GM18907 (cell line): Measurements from ENCODE around the gene LRRC4C.
"Not testable (repeated sequence)": the region's sequence is repeated elsewhere in the genome, so short reads cannot be mapped to it uniquely, and the experiment has no call there.

Experiments
- ATAC-seq: cut with Tn5 transposase; IDR thresholded peaks from one replicate; pipeline ENCODE4 v1.9.1; 2021; ENCODE audit warnings: mild to moderate bottlenecking, moderate library complexity; ENCODE audit not compliant: unreplicated experiment

Gene LRRC4C

DNA sequence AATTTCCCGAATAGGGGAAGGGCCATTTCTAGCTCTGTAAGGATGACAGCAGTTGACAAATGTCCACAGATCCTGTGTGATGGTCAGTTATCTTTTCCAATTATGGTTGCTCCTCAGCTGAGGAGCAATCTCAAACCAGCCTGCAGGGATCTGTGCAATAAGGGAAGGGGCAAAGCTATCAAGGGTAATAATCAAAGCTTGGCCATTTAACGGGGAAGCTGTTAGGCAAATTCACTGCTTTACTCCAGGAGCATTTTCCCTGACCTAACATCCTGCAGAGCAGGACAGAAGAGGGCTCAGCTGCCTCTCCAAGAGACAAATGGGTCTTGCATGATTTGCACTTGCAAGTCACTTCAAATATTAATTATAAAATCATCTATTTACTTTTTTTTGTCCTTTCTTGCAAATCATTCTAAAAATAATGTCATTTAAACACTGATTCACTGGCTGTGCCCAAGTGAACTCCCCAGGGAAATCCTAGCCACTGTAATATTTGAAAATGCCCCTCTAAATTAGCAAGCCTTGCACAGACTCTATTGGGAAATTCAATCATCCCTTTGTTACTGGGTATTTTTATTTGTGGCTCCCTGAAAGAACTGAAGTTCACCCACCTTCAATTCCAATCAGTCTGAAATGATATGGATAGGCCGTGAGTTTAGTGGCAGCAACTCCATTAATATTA, 1256.7 kb downstream of the LRRC4C start:
- no peak for ATAC-seq

DNA sequence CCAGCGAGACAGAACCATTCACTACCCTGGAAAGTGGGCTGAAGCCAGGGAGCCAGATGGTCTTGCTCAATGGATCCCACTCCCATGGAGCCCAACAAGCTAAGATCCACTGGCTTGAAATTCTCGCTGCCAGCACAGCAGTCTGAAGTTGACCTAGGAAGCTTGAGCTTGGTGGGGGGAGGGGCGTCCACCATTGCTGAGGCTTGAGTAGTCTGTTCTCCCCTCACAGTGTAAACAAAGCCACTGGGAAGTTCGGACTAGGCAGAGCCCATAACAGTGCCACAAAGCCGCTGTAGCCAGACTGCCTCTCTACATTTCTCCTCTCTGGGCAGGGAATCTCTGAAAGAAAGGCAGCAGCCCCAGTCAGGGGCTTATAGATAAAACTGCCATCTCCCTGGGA, 1266.9 kb downstream of the LRRC4C start:
- ATAC-seq, result not testable (repeated sequence)

DNA sequence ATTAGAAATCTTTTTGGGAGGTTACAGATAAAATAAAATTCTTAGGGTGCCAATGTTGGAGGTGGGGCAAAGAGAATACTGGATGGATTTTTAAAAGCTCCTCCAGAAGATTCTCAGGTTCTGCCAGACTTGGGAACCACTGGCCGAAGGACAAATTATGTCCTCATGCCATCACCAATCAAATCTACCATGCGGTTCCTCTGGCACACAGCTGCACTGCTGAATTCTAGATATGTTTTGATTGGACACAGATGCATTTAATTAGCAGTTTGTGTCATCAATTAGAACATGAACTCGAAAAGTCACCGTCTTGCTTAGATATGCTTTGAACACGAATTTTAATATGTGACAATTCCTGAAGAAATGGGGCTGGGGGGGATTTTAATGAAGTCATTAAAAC, 1269.2 kb downstream of the LRRC4C start:
- ATAC-seq, result no peak

DNA sequence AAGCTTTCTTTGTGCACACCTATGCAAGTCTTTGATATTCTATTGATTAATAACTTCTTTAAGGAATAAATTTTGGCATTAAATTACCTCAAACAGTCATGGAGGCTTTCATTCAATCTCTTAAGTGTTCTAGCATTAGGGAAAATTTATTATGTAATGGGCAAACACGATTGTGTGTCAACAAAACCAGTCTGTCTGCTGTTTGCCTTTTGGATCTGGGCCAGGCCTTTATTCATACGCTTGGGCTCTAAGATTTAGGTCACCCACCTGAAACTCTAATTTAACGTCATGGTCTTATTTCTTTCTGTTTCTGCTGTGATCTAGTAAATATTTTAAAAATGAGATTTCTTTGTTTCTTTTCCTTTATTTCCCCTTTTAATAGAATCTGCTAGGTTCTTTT, 1270.6 kb downstream of the LRRC4C start:
- ATAC-seq, result no peak

DNA sequence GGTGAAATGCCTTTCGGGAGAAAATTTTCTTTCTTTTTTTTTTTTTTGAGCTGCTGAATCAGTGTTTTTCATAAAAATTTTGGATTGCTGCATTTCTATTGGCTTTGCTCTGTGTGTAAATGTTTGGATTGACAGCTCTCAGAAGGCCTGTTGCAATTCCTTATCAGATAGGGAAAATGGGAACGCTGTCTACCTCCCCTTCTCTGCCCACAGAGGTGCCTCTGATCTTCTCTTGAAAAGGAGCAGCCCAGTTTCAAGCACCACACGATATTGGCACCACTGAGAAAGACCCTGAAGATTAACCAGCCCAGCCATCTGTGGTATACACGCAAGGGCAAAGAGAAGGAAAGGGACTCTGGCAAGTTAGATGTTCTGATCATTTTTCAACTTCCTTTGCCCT, 1272.2 kb downstream of the LRRC4C start:
- no peak for ATAC-seq

DNA sequence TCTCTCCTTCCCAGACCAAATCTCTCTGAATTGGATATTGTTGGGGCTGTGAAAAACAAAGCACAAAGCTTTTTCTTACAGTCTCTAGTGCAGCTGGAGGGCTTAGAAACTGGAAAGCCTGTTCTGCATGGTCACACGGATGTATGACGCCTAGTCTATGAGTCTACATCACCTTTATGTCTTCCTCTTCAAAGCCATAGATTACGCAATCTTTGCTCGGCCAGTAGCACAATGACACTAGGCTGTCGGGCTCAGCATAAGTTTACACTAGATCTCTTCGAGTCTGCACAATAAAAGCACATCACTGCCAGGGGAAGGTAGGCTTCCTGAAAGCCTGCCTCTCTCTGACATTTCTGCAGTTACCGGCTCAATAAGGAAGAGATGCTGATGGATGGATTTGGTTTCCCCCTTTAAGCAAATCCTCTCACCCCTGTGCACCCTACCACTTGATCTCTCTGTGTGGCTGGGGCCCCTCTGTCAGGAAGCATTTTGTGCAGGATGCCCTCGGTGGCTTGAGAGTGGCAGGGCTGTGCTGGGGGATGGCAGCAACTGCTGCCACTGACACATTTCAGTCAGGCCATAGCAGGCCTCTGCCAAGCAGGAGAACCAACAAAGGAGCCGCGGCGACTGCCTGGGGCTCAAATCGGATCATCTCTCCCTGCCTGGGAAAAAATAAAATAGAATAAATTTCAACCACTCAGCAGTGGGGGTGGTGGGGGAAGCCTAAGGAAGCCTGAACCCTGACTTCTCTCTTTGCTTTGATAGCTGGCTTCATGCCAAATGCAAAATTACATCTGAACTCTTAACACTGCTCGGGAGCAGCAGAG, 1272.8 kb downstream of the LRRC4C start:
- no peak for ATAC-seq

DNA sequence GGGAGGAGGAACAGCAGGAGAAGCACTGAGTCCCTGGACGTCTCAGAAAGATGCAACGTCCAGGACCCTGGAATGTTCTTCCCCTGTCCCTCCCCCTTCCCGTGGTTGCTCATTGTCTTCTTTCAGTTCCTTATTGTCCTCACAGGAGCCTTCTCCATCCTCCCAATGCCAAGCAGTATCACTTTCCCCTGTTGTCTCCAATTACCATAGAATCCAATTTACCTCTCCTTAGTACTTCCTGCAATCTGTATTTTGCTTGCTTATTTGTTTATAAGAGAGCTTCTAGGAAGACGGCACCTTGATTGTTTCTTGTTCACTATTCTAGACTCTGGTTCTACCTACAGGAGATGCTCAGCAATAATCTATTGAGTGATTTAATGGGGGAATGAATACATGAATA, 1273.7 kb downstream of the LRRC4C start:
- no peak for ATAC-seq

DNA sequence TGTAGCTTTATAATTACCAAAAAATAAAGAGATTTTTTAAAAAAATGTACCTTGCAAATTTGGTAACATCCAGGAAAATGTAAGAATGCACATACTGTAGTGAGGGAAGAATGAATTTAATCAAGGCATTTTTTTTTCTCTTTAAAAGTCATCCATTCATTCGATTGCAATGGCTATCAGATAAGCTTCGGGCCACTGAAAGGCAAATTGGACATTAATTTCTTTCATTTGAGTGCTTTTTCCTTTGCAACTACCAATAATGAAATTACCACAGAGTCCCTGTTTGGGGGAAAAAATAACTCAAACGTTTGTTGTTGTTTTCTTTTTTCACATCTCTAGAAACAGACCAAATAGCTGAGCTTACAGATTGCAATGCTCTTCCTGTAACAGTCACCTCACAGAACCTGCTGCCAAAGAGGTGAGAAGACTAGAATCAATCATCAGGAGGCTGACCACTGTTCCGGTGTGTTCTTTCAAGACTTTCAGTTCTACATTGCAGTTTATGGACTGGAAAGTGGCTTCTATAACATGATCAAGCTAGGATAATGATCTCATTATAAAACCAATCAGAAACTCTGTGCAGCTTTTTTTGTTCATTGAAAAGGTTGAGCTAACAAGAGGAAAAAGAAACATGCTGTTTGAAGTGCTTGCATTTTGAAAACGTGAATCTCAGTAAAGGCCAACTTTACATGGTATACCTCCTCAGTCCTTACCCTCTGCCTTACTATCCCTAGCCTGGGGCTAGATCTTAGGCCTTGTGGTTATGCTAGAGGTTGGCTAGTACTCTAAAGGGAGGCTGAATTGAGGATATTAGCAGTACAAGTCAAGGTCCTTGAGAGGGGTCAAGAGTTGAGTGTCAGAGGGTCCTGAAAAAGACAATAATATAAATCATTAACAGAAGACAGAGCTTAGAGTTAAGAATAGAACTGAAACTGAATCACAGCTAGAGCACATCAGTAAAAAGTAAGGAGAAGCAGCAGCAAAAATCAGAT, 1276.1 kb downstream of the LRRC4C start:
- peak; percentile 86 for ATAC-seq

DNA sequence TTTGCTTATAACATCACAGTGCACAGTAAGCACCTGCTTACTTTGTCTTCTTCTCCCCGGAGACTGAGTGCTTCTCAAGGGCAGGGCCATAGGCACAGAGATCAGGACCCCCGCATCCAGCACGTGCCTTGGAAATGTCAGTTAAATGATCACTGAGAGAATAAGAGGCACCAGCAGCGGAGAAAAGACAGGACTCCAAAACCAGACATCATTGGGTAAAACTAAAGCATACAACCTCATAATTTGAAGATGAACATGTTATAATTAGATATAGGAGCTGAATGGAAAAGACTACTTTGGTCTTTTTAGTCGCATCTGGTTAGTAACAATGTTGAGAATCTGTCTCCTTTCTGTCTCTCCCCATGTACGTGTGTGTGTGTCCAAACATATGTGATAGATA, 1279.9 kb downstream of the LRRC4C start:
- ATAC-seq, result no peak

DNA sequence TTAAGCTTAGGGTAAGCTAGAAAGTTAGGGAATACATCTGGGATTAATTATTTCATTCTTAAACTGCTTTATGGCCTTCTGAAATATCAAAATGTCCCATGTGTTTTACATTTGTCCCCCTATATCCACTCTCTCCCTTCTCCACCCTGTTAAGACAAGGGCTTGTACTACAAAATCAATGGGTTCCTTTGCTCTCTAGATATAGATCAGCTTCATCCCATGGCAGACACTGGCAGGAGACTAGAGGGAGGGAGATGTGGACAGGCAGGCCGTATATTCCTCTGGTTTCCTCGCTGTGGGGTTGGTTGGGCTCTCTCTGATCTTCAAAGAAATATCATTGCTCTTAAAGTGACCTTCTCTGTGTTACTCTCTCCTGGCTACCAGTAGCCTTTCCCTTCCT, 1281.0 kb downstream of the LRRC4C start:
- ATAC-seq, result no peak

DNA sequence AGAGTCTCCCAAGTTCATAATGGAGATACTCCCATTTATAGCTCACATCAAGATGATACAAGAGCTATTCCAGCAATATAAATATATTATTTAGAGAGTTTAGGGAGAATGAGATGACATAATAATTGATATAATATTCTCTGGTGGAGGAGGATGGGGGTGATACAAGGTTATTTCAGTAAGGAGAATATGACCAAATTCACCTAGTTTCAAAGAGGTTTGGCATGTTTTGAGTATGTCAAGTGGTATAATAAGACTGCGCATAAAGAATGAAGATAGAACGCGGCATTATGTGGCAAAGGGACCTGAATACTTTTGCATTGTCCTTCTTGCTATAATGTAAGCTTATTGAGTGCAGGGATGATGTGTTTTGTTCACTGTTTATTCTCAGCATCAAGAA, 1283.5 kb downstream of the LRRC4C start:
- no peak for ATAC-seq

DNA sequence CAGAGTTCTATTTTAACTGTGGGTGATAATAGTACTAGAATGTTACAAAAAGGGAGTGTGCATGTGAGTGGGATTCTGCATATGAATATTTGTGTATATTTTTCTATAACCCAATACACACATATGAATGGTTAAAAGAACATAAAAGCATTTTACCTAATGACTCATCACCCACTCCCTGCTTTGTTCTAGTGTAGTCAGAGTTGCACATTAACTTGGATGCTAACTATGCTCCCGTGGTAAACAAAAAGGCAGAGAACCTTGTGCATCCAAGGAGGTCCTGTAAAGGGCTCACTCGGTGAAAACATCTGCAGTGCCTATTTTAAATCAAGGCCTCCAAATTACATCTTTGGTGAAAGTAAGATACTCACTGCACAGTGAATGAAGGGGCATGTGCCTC, 1289.4 kb downstream of the LRRC4C start:
- ATAC-seq, result peak; percentile 45

DNA sequence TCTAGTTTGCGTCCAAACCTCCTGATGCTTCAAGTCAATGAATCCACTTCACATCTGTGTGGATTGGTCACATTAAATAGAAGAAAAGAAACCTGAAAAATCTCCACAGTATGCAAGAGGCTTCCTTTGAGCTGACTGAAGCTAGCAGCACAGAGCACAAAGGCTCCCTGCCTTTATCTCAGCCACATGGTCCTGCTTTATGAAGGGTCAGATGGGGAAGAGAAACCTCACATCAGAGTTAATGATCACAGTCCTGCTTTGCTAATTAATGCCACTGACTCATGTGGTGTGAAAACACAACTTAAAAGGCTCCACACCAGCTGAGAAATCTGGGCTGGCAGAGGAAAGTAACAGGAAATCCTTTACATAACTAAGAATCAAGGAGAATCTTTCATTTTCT, 1291.0 kb downstream of the LRRC4C start:
- peak; percentile 90 for ATAC-seq

DNA sequence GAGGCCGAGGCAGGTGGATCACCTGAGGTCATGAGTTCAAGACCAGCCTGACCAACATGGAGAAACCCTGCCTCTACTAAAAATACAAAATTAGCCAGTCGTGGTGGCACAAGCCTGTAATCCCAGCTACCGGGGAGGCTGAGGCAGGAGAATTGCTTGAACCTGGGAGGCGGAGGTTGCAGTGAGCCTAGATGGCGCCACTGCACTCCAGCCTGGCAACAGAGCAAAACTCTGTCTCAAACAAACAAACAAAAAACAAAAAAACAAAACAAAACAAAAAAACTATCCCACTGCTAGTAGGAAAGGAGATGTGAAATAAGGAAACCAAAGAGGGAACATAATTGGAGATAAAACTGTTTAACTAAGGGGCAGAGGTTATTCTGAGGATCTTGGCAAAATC, 1291.6 kb downstream of the LRRC4C start:
- not testable (repeated sequence) for ATAC-seq

DNA sequence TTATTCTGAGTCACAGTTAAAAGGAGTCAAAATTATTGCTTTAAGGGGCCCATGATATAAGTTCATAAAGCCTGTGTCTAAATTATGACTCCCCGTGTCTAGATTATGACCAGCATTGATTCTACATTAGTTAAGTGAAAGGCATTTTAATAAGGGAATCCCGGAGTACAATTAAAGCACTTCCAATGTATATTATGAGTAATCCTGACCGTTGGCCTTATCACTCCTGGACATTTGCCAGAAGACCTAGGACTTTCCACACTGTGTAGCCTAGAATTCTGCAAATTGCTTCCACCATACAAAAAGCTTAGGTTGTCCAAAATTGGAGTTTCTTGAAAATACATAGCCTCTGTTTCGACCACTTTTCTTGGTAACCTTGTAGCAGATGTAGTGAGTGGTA, 1292.6 kb downstream of the LRRC4C start:
- ATAC-seq, result no peak

DNA sequence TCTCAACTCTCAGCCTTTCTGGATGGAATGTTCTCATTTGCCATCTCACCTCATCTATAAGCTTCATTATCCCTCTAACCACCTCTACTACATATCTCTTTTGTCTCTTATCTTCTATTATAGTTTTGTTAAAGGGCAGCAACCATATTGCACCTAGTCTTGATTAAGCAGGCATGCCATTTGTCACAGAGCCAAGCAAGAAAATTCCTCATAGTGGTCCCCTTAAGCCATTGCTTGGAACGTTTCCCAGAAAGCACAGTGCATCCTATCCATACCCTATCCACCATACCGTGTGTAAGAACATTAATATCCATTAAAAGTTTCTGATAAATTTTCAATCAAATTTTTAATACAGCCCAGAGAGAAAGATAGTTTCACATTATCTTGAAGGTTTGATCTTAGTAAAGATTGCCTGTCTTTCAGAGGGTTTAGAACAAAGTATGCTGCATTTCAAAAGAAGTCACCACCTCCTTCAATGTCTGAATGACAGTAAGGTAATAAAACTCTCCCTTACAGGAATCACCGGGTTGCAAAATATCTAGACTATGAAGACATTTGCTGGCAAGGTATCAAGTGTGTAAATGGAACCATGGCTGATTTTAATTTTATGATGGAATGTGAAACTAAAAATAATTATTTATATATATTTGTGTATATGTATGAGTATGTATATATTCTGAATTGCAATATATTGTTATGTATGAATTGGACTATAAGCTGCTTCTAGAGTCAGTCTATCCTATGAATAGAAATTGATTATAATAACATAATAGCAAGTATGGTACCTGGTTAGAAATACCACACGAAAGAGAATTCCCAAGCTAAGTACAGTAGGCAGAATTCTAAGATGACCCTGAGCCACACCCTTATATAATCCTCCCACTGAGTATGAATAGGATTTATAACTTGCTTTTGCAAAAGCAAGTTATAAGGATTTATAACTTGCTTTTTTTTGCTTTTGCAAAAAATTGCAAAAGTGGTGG, 1296.3 kb downstream of the LRRC4C start:
- ATAC-seq, result no peak

DNA sequence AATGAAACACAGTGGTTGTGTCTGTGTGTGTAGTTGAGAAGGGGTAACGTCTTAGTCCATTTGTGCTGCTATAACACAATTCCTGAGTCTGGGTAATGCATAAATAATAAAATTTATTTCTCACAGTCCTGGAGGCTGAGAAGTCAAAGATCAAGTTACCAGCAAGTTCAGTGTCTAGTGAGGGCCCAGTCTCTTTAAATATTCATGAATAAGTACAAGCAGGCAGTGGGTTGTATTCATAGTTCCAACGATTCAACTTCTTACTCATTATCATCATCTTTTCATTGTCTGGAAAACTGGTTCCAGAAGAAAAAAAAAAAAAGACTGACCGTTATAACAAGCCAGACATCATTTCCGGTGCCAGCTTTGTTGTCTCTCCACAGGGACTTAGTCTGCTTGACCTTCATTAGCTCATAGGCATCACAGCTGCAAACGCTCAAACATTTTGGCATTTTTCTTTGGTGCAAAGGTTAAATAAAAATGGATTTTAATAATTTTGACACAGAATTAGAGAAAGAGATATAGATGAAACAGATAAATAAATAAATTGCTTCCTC, 1297.5 kb downstream of the LRRC4C start:
- ATAC-seq, result no peak

DNA sequence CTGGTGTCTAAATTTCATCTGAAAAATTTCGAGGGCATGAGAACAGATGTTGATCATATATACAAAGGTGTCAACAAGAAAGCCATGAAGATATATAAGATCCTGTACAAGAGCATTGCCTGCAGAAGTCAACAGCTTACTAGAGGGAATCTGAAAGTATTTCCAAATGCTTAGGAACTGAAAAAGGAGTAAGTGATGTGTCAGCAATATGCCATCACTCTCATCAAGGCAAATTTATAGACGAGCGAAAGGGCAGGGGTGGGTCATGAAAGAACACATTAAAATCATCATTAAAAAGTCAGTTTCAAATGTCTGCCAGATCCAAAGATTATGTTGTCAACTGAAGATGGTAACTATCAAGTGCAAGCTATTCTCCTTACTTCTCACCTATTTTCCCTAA, 1299.0 kb downstream of the LRRC4C start:
- ATAC-seq, result no peak

DNA sequence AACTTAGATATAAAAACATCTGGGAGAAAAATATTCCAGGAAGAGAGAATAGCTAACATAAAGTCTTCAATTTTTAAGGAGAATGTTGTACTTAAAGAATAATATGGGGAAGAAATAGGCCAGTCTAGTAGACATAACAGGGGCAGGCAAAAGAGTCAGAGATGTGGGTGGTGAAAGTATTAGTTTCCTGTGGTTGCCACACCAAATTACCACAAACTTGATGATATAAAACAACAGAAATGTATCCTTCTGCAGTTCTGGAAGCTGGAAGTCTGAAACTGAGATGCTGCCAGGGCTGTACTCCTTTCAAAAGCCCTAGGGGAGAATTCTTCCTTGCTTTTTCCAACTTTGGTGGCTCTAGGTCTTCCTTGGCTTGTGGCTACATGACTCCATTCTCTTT, 1309.7 kb downstream of the LRRC4C start:
- no peak for ATAC-seq

DNA sequence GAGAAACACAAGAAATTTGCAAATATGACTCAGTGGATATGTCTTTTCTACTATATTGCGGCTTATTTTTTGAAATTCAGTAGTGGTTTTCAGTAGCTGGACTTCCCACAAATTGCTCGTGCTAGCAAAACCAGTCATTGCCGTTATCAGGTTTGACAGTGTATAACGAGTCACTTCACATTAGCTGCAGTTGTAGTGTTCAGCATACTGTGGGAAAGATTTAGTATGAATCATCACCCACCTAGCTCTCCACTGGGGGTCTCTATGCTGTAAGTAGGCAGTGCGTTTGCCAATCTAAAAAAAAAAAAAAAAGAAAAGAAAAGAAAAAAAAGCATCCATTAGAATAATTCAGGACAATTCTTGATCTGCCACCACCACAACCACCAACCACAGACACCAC, 1318.9 kb downstream of the LRRC4C start:
- no peak for ATAC-seq
